EL (cell line): ENCODE measurements around the gene HAND1.
"Not testable (repeated sequence)": the region's sequence is repeated elsewhere in the genome, so short reads cannot be mapped to it uniquely, and the experiment has no call there.

Source experiments
- DNase-seq: peaks from one replicate; pipeline ENCODE4 v3.0.0-alpha.2; 2016

The HAND1 gene

GRCh38 chr5:154478224-154478565 is at the start of gene HAND1:
Gene HAND1 (minus strand): TSS chr5:154478227. CDS start chr5:154478008, 219 bp downstream.
- DNase-seq: peak; percentile 58

- no peak for DNase-seq
Observed at GRCh38 chr5:154526231-154527226, 48.5 kb upstream of the HAND1 start.

- DNase-seq: no peak
Observed at GRCh38 chr5:154524859-154525258, 46.8 kb upstream of the HAND1 start.

GRCh38 chr5:154524181-154524580 is 46.2 kb upstream of the HAND1 start:
- DNase-seq: no peak

GRCh38 chr5:154523709-154524108 is 45.7 kb upstream of the HAND1 start:
- DNase-seq: peak; percentile 14

GRCh38 chr5:154523104-154523503 is 45.1 kb upstream of the HAND1 start:
- DNase-seq: no peak

GRCh38 chr5:154522284-154522683 is 44.3 kb upstream of the HAND1 start:
- no peak for DNase-seq

GRCh38 chr5:154521756-154522155 is 43.7 kb upstream of the HAND1 start:
- no peak for DNase-seq

GRCh38 chr5:154520861-154521453 is 42.9 kb upstream of the HAND1 start:
- DNase-seq: no peak

- peak; percentile 29 for DNase-seq
Observed at GRCh38 chr5:154519359-154519758, 41.3 kb upstream of the HAND1 start.

GRCh38 chr5:154518438-154518867 is 40.4 kb upstream of the HAND1 start:
- DNase-seq: no peak

GRCh38 chr5:154517810-154518437 is 39.9 kb upstream of the HAND1 start:
- DNase-seq: no peak

GRCh38 chr5:154517181-154517580 is 39.2 kb upstream of the HAND1 start:
- no peak for DNase-seq

- DNase-seq: no peak
Observed at GRCh38 chr5:154516475-154516874, 38.4 kb upstream of the HAND1 start.

GRCh38 chr5:154515488-154515887 is 37.5 kb upstream of the HAND1 start:
- DNase-seq: not testable (repeated sequence)

GRCh38 chr5:154514331-154514730 is 36.3 kb upstream of the HAND1 start:
- no peak for DNase-seq

- DNase-seq: no peak
Observed at GRCh38 chr5:154513669-154514084, 35.6 kb upstream of the HAND1 start.

GRCh38 chr5:154511984-154512383 is 34.0 kb upstream of the HAND1 start:
- DNase-seq: no peak

- no peak for DNase-seq
Observed at GRCh38 chr5:154509784-154510555, 31.9 kb upstream of the HAND1 start.

- no peak for DNase-seq
Observed at GRCh38 chr5:154508114-154508513, 30.1 kb upstream of the HAND1 start.

GRCh38 chr5:154506716-154507080 is 28.7 kb upstream of the HAND1 start:
- no peak for DNase-seq

- DNase-seq: no peak
Observed at GRCh38 chr5:154506049-154506715, 28.2 kb upstream of the HAND1 start.
